ENCODE results near the gene NCAM1.

NCAM1 gene

GRCh38 chr11:113242060-113242459, 280.8 kb downstream of the NCAM1 start:
- Histone ChIP-seq H3K27ac (no peak overlapping the region), H3K27me3 (ENCODE audit: insufficient read depth, low read depth, severe bottlenecking) (no peaks in the 10 kb centered on the region), H3K4me3 (ENCODE audit: low read depth, low read length) (no peak overlapping the region), H3K9me3 (ENCODE audit: severe bottlenecking) (no peaks in the 10 kb centered on the region), H3K36me3 (peaks cover 5% of the 10 kb centered on the region; the same call in 1 of the 2 replicates)
- TF ChIP-seq CTCF (IDR thresholded peaks at IDR 0.05; ENCODE audit: low read depth, low read length), result no peak
- DNase-seq, result no peak

- Histone ChIP-seq H3K36me3 (peaks cover 5% of the 10 kb centered on the region; the same call in 1 of the 2 replicates), H3K27ac (no peak overlapping the region), H3K27me3 (ENCODE audit: insufficient read depth, low read depth, severe bottlenecking) (no peaks in the 10 kb centered on the region), H3K4me3 (ENCODE audit: low read depth, low read length) (no peak overlapping the region), H3K9me3 (ENCODE audit: severe bottlenecking) (no peaks in the 10 kb centered on the region)
- TF ChIP-seq CTCF (IDR thresholded peaks at IDR 0.05; ENCODE audit: low read depth, low read length), result no peak
- DNase-seq, result no peak
Observed at GRCh38 chr11:113242767-113243397, 281.7 kb downstream of the NCAM1 start.

GRCh38 chr11:113243696-113244095, 282.5 kb downstream of the NCAM1 start:
- no peak for DNase-seq
- H3K4me3 ChIP-seq (ENCODE audit: low read depth, low read length), result no peak overlapping the region
- H3K27ac ChIP-seq, result no peak overlapping the region
- peaks cover 5% of the 10 kb centered on the region; the same call in 1 of the 2 replicates for H3K36me3 ChIP-seq
- no peaks in the 10 kb centered on the region for H3K9me3 ChIP-seq (ENCODE audit: severe bottlenecking)
- TF ChIP-seq CTCF (IDR thresholded peaks at IDR 0.05; ENCODE audit: low read depth, low read length), result no peak
- H3K27me3 ChIP-seq (ENCODE audit: insufficient read depth, low read depth, severe bottlenecking), result no peaks in the 10 kb centered on the region

GRCh38 chr11:113245216-113245615, 284.0 kb downstream of the NCAM1 start:
- H3K27me3 ChIP-seq (ENCODE audit: insufficient read depth, low read depth, severe bottlenecking), result no peaks in the 10 kb centered on the region
- TF ChIP-seq CTCF (IDR thresholded peaks at IDR 0.05; ENCODE audit: low read depth, low read length), result no peak
- no peak overlapping the region for H3K27ac ChIP-seq

GRCh38 chr11:113247221-113247620, 286.0 kb downstream of the NCAM1 start:
- no peak overlapping the region for H3K4me3 ChIP-seq (ENCODE audit: low read depth, low read length)
- no peak overlapping the region for H3K27ac ChIP-seq
- H3K27me3 ChIP-seq (ENCODE audit: insufficient read depth, low read depth, severe bottlenecking), result no peaks in the 10 kb centered on the region
- no peak for DNase-seq
- no peaks in the 10 kb centered on the region for H3K9me3 ChIP-seq (ENCODE audit: severe bottlenecking)
- no peak for TF ChIP-seq CTCF (IDR thresholded peaks at IDR 0.05; ENCODE audit: low read depth, low read length)
- H3K36me3 ChIP-seq, result peaks cover 5% of the 10 kb centered on the region; the same call in 1 of the 2 replicates

More at GRCh38 chr11:113245216-113245615, 284.0 kb downstream of the NCAM1 start:
- H3K4me3 ChIP-seq (ENCODE audit: low read depth, low read length), result no peak overlapping the region
- DNase-seq, result no peak
- H3K36me3 ChIP-seq, result peaks cover 5% of the 10 kb centered on the region; the same call in 1 of the 2 replicates
- H3K9me3 ChIP-seq (ENCODE audit: severe bottlenecking), result no peaks in the 10 kb centered on the region

GRCh38 chr11:113247966-113248365, 286.7 kb downstream of the NCAM1 start:
- H3K27me3 ChIP-seq (ENCODE audit: insufficient read depth, low read depth, severe bottlenecking), result no peaks in the 10 kb centered on the region
- TF ChIP-seq CTCF (IDR thresholded peaks at IDR 0.05; ENCODE audit: low read depth, low read length), result no peak
- DNase-seq, result no peak
- H3K4me3 ChIP-seq (ENCODE audit: low read depth, low read length), result no peak overlapping the region
- no peak overlapping the region for H3K27ac ChIP-seq
- H3K36me3 ChIP-seq, result peaks cover 5% of the 10 kb centered on the region; the same call in 1 of the 2 replicates
- H3K9me3 ChIP-seq (ENCODE audit: severe bottlenecking), result no peaks in the 10 kb centered on the region

Data from WERI-Rb-1 (cell line).